SU-DHL-6 (cell line): Measurements from ENCODE around the gene CYP2D6.

Source experiments
- EZH2phosphoT487 ChIP-seq: fragments of 200-600 bp; sonication (generic), shearing (Covaris generic); conservative IDR thresholded peaks from 2 replicates; pipeline ENCODE4 v1.6.1; 2018; ENCODE audit warnings: mild to moderate bottlenecking, antibody characterized with exemption, low read length, moderate library complexity, mixed read lengths
- TF ChIP-seq, protein P1 (sequence below): fragments of 200-600 bp; sonication (generic); IDR thresholded peaks from one replicate; pipeline ENCODE4 v1.5.1; 2017; ENCODE audit warnings: antibody characterized with exemption, mild to moderate bottlenecking, low read length, moderate library complexity; ENCODE audit not compliant: insufficient read depth, poor library complexity, severe bottlenecking

- TF ChIP-seq, protein P1, sequence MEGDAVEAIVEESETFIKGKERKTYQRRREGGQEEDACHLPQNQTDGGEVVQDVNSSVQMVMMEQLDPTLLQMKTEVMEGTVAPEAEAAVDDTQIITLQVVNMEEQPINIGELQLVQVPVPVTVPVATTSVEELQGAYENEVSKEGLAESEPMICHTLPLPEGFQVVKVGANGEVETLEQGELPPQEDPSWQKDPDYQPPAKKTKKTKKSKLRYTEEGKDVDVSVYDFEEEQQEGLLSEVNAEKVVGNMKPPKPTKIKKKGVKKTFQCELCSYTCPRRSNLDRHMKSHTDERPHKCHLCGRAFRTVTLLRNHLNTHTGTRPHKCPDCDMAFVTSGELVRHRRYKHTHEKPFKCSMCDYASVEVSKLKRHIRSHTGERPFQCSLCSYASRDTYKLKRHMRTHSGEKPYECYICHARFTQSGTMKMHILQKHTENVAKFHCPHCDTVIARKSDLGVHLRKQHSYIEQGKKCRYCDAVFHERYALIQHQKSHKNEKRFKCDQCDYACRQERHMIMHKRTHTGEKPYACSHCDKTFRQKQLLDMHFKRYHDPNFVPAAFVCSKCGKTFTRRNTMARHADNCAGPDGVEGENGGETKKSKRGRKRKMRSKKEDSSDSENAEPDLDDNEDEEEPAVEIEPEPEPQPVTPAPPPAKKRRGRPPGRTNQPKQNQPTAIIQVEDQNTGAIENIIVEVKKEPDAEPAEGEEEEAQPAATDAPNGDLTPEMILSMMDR = no peak
- no peak for TF ChIP-seq EZH2phosphoT487
Measured at GRCh38 chr22:42145175-42145574, 14.6 kb upstream of the CYP2D6 start.
